Measurements from ENCODE around the gene PTBP1. TPM values are rescaled to one million over a fixed set of nuclear protein-coding genes. Genes with fewer than 3 reads are reported as not detected.

The PTBP1 gene
- total and polyA plus RNA-seq, 9 of the 15 experiments (the other 6 are each of a cell fraction or from before 2014, with no cell fraction given), result 14.0 to 759 (median 234) TPM

- TF ChIP-seq TEAD1 (CRISPR knock-in tag; IDR thresholded peaks at IDR 0.05), result 0 out of 4 replicates have a peak, but pooled peaks of 1 of the 2 experiments have one; percentile 22
- TF ChIP-seq TGIF2 (CRISPR knock-in tag; IDR thresholded peaks at IDR 0.05), result no peak
- TF ChIP-seq ZBTB7A (IDR thresholded peaks at IDR 0.05; ENCODE audit: borderline replicate concordance, control insufficient read depth, low read depth, low read length), result peak; percentile 89; the same call in 1 of the 2 replicates
- 0 out of 2 replicates have a peak, but pooled peaks have one; percentile 69 for TF ChIP-seq SP1 (CRISPR knock-in tag; IDR thresholded peaks at IDR 0.05)
- peak; percentile 49; the same call in 1 of the 2 replicates for TF ChIP-seq ZNF263 (CRISPR knock-in tag; IDR thresholded peaks at IDR 0.05; ENCODE audit: borderline replicate concordance)
- TF ChIP-seq BCL6 (CRISPR knock-in tag; IDR thresholded peaks at IDR 0.05), result no peak
- no peak for TF ChIP-seq WHSC1 (IDR thresholded peaks at IDR 0.05; ENCODE audit: low read length)
- TF ChIP-seq L3MBTL2 (IDR thresholded peaks at IDR 0.05), result peak; percentile 97
- no peak for TF ChIP-seq KAT2B (IDR thresholded peaks at IDR 0.05; ENCODE audit: low read depth, low read length)
- peak in 1 of 2 experiments; percentile 3; a peak in 1 of 4 replicates for TF ChIP-seq KDM1A (IDR thresholded peaks at IDR 0.05)
- TF ChIP-seq NFYB (IDR thresholded peaks at IDR 0.05; ENCODE audit: extremely low read depth, insufficient read length), result no peak
- TF ChIP-seq ZNF124 (CRISPR knock-in tag; IDR thresholded peaks at IDR 0.05), result no peak
- peak; percentile 44; the same call in 1 of the 2 replicates for TF ChIP-seq VEZF1 (CRISPR knock-in tag; IDR thresholded peaks at IDR 0.05)
- no peak for TF ChIP-seq HSF4 (CRISPR knock-in tag; IDR thresholded peaks at IDR 0.05; ENCODE audit: borderline replicate concordance)
- TF ChIP-seq TEAD2 (tag; IDR thresholded peaks at IDR 0.05), result no peak
- TF ChIP-seq MAZ (CRISPR knock-in tag; conservative IDR thresholded peaks at IDR 0.05 in 1 of 2, IDR thresholded peaks at IDR 0.05 in 1 of 2), result peak; percentile 30 to 61; a peak in 2 of 4 replicates
- TF ChIP-seq, protein P1, sequence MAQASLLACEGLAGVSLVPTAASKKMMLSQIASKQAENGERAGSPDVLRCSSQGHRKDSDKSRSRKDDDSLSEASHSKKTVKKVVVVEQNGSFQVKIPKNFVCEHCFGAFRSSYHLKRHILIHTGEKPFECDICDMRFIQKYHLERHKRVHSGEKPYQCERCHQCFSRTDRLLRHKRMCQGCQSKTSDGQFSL (CRISPR knock-in tag; IDR thresholded peaks at IDR 0.05), result peak; percentile 60
- TF ChIP-seq, protein P1 (tag; IDR thresholded peaks at IDR 0.05), result no peak
- TF ChIP-seq, protein P2, sequence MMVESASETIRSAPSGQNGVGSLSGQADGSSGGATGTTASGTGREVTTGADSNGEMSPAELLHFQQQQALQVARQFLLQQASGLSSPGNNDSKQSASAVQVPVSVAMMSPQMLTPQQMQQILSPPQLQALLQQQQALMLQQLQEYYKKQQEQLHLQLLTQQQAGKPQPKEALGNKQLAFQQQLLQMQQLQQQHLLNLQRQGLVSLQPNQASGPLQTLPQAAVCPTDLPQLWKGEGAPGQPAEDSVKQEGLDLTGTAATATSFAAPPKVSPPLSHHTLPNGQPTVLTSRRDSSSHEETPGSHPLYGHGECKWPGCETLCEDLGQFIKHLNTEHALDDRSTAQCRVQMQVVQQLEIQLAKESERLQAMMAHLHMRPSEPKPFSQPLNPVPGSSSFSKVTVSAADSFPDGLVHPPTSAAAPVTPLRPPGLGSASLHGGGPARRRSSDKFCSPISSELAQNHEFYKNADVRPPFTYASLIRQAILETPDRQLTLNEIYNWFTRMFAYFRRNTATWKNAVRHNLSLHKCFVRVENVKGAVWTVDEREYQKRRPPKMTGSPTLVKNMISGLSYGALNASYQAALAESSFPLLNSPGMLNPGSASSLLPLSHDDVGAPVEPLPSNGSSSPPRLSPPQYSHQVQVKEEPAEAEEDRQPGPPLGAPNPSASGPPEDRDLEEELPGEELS (CRISPR knock-in tag; IDR thresholded peaks at IDR 0.05; ENCODE audit: borderline replicate concordance), result no peak
- TF ChIP-seq HDAC1 (IDR thresholded peaks at IDR 0.05), result no peak; a peak in 1 of 4 replicates
- no peak for TF ChIP-seq ZSCAN29 (IDR thresholded peaks at IDR 0.05)
Observed at GRCh38 chr19:843180-843835, 46.1 kb downstream of the PTBP1 start (continued).

All from K562 (cell line).